Activated naive CD8-positive, alpha-beta T cell (primary cell): Measurements from ENCODE around the gene TEX55.
"Not testable (repeated sequence)": the region's sequence is repeated elsewhere in the genome, so short reads cannot be mapped to it uniquely, and the experiment has no call there.

Source experiments
- H3K27ac Mint-ChIP-seq: one replicate; pipeline ENCODE4 v1.8.0; 2021; ENCODE audit warnings: mixed read lengths
- H3K27me3 Mint-ChIP-seq: one replicate; pipeline ENCODE4 v1.8.0; 2021; ENCODE audit warnings: mixed read lengths
- H3K36me3 Mint-ChIP-seq: one replicate; pipeline ENCODE4 v1.8.0; 2021; ENCODE audit warnings: mixed read lengths
- H3K4me1 Mint-ChIP-seq: one replicate; pipeline ENCODE4 v1.8.0; 2021; ENCODE audit warnings: low read depth, mixed read lengths
- H3K4me3 Mint-ChIP-seq: one replicate; pipeline ENCODE4 v1.8.0; 2021; ENCODE audit warnings: mild to moderate bottlenecking, mixed read lengths
- H3K9me3 Mint-ChIP-seq: one replicate; pipeline ENCODE4 v1.8.0; 2021; ENCODE audit warnings: low read depth, mixed read lengths

TEX55 gene

GRCh38 chr3:119146578-119147375 is 812 bp downstream of the TEX55 start:
- Mint-ChIP-seq H3K4me1 (no peaks in the 10 kb centered on the region), H3K9me3 (no peaks in the 10 kb centered on the region), H3K27me3 (no peaks in the 10 kb centered on the region), H3K4me3 (no peak overlapping the region), H3K27ac (no peak overlapping the region), H3K36me3 (no peaks in the 10 kb centered on the region)

- Mint-ChIP-seq H3K4me1 (no peaks in the 10 kb centered on the region), H3K27me3 (no peaks in the 10 kb centered on the region), H3K4me3 (no peak overlapping the region), H3K27ac (no peak overlapping the region), H3K9me3 (no peaks in the 10 kb centered on the region), H3K36me3 (no peaks in the 10 kb centered on the region)
Measured at GRCh38 chr3:119147494-119147893, 1.5 kb downstream of the TEX55 start.

- Mint-ChIP-seq H3K36me3 (peaks cover 3% of the 10 kb centered on the region), H3K27me3 (peaks cover 2% of the 10 kb centered on the region), H3K27ac (no peak overlapping the region), H3K4me1 (no peaks in the 10 kb centered on the region), H3K9me3 (peaks cover 4% of the 10 kb centered on the region), H3K4me3 (no peak overlapping the region)
Measured at GRCh38 chr3:119148493-119149180, 2.7 kb downstream of the TEX55 start.

GRCh38 chr3:119149484-119149883 is 3.5 kb downstream of the TEX55 start:
- H3K36me3 Mint-ChIP-seq: peaks cover 10% of the 10 kb centered on the region
- H3K27ac Mint-ChIP-seq: no peak overlapping the region
- H3K9me3 Mint-ChIP-seq: peaks cover 13% of the 10 kb centered on the region
- no peak overlapping the region for H3K4me3 Mint-ChIP-seq
- peaks cover 6% of the 10 kb centered on the region for H3K27me3 Mint-ChIP-seq
- H3K4me1 Mint-ChIP-seq: no peaks in the 10 kb centered on the region

- no peak overlapping the region for H3K4me3 Mint-ChIP-seq
- H3K4me1 Mint-ChIP-seq: no peaks in the 10 kb centered on the region
- no peak overlapping the region for H3K27ac Mint-ChIP-seq
- peaks cover 14% of the 10 kb centered on the region for H3K36me3 Mint-ChIP-seq
- peaks cover 19% of the 10 kb centered on the region for H3K27me3 Mint-ChIP-seq
- H3K9me3 Mint-ChIP-seq: peaks cover 20% of the 10 kb centered on the region
Measured at GRCh38 chr3:119156868-119157267, 10.9 kb downstream of the TEX55 start.

- no peak overlapping the region for H3K4me3 Mint-ChIP-seq
- no peaks in the 10 kb centered on the region for H3K4me1 Mint-ChIP-seq
- H3K36me3 Mint-ChIP-seq: peaks cover 14% of the 10 kb centered on the region
- H3K9me3 Mint-ChIP-seq: peaks cover 20% of the 10 kb centered on the region
- peaks cover 23% of the 10 kb centered on the region for H3K27me3 Mint-ChIP-seq
- H3K27ac Mint-ChIP-seq: no peak overlapping the region
Measured at GRCh38 chr3:119157971-119158370, 12.0 kb downstream of the TEX55 start.

- H3K36me3 Mint-ChIP-seq: peaks cover 3% of the 10 kb centered on the region
- H3K4me3 Mint-ChIP-seq: no peak overlapping the region
- no peak overlapping the region for H3K27ac Mint-ChIP-seq
- no peaks in the 10 kb centered on the region for H3K4me1 Mint-ChIP-seq
- H3K27me3 Mint-ChIP-seq: peaks cover 17% of the 10 kb centered on the region
- H3K9me3 Mint-ChIP-seq: peaks cover 9% of the 10 kb centered on the region
Measured at GRCh38 chr3:119160361-119160760, 14.4 kb downstream of the TEX55 start.

- Mint-ChIP-seq H3K27me3 (peaks cover 16% of the 10 kb centered on the region), H3K4me3 (no peak overlapping the region), H3K27ac (no peak overlapping the region), H3K4me1 (no peaks in the 10 kb centered on the region), H3K36me3 (peaks cover 3% of the 10 kb centered on the region), H3K9me3 (peaks cover 7% of the 10 kb centered on the region)
Measured at GRCh38 chr3:119160815-119161214, 14.8 kb downstream of the TEX55 start.

GRCh38 chr3:119161240-119161639 is 15.3 kb downstream of the TEX55 start:
- no peak overlapping the region for H3K27ac Mint-ChIP-seq
- H3K4me1 Mint-ChIP-seq: no peaks in the 10 kb centered on the region
- no peak overlapping the region for H3K4me3 Mint-ChIP-seq
- peaks cover 16% of the 10 kb centered on the region for H3K27me3 Mint-ChIP-seq
- peaks cover 7% of the 10 kb centered on the region for H3K9me3 Mint-ChIP-seq
- peaks cover 3% of the 10 kb centered on the region for H3K36me3 Mint-ChIP-seq

GRCh38 chr3:119164745-119165144 is 18.8 kb downstream of the TEX55 start:
- H3K27ac Mint-ChIP-seq, H3K9me3 Mint-ChIP-seq, H3K4me3 Mint-ChIP-seq, H3K36me3 Mint-ChIP-seq, H3K4me1 Mint-ChIP-seq: not testable (repeated sequence)
- peaks cover 16% of the 10 kb centered on the region for H3K27me3 Mint-ChIP-seq

- H3K4me1 Mint-ChIP-seq: no peaks in the 10 kb centered on the region
- no peaks in the 10 kb centered on the region for H3K9me3 Mint-ChIP-seq
- H3K27ac Mint-ChIP-seq: no peak overlapping the region
- no peaks in the 10 kb centered on the region for H3K36me3 Mint-ChIP-seq
- peaks cover 5% of the 10 kb centered on the region for H3K27me3 Mint-ChIP-seq
- no peak overlapping the region for H3K4me3 Mint-ChIP-seq
Measured at GRCh38 chr3:119170821-119171220, 24.9 kb downstream of the TEX55 start.

GRCh38 chr3:119173325-119173724 is 27.4 kb downstream of the TEX55 start, which contains the start of gene UPK1B:
UPK1B (plus strand) TSS chr3:119173598; CDS start chr3:119186742, 13,144 bp downstream.
- no peaks in the 10 kb centered on the region for H3K4me1 Mint-ChIP-seq

GRCh38 chr3:119175872-119176756 is 30.1 kb downstream of the TEX55 start:
- H3K27me3 Mint-ChIP-seq: peaks cover 10% of the 10 kb centered on the region
- H3K4me1 Mint-ChIP-seq: no peaks in the 10 kb centered on the region
- H3K9me3 Mint-ChIP-seq: no peaks in the 10 kb centered on the region
- no peak overlapping the region for H3K27ac Mint-ChIP-seq
- no peaks in the 10 kb centered on the region for H3K36me3 Mint-ChIP-seq
- H3K4me3 Mint-ChIP-seq: no peak overlapping the region

More at GRCh38 chr3:119173325-119173724, 27.4 kb downstream of the TEX55 start, which contains the start of gene UPK1B:
- no peak within 1 kb of the TSS for H3K27ac Mint-ChIP-seq
- H3K9me3 Mint-ChIP-seq: no peaks in the 10 kb centered on the region
- peaks cover 10% of the 10 kb centered on the region for H3K27me3 Mint-ChIP-seq
- H3K4me3 Mint-ChIP-seq: no peak within 1 kb of the TSS
- H3K36me3 Mint-ChIP-seq: no peaks in the 10 kb centered on the region

- Mint-ChIP-seq H3K27me3 (peaks cover 10% of the 10 kb centered on the region), H3K4me3 (no peak overlapping the region), H3K4me1 (no peaks in the 10 kb centered on the region), H3K27ac (no peak overlapping the region), H3K36me3 (no peaks in the 10 kb centered on the region), H3K9me3 (no peaks in the 10 kb centered on the region)
Measured at GRCh38 chr3:119176778-119177177, 30.8 kb downstream of the TEX55 start.

GRCh38 chr3:119177321-119177720 is 31.4 kb downstream of the TEX55 start:
- Mint-ChIP-seq H3K4me1 (no peaks in the 10 kb centered on the region), H3K4me3 (no peak overlapping the region), H3K9me3 (no peaks in the 10 kb centered on the region), H3K36me3 (no peaks in the 10 kb centered on the region), H3K27ac (no peak overlapping the region), H3K27me3 (peaks cover 10% of the 10 kb centered on the region)
